NCI-H2196 (cell line): ENCODE results near the gene KLRC2.
"Not testable (repeated sequence)": the region's sequence is repeated elsewhere in the genome, so short reads cannot be mapped to it uniquely, and the experiment has no call there.

Source experiments
- DNase-seq: peaks from one replicate; lab custom pipeline; 2025; ENCODE audit not compliant: unreplicated experiment; lab: John Stamatoyannopoulos, UW

KLRC2 gene

DNA sequence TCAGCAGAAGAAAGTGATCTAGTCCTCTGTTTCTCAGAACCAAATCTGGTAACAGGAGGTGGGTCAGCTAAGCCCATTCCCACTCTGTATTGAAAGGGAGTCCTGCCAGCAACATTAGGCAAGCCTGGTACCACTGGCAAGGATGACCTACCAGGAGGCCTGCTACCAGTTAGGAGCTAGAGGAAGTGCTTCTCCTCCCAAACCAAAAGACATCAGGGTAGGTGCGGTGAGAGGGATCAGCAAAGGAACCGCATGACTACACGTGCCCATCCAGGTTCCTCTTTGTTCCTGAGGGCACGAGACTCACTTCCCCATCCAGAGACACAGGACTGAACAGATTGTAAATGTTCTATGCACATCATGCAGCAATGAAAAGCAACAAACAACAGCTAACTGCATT, 29.1 kb downstream of the KLRC2 start:
- no peak for DNase-seq

DNA sequence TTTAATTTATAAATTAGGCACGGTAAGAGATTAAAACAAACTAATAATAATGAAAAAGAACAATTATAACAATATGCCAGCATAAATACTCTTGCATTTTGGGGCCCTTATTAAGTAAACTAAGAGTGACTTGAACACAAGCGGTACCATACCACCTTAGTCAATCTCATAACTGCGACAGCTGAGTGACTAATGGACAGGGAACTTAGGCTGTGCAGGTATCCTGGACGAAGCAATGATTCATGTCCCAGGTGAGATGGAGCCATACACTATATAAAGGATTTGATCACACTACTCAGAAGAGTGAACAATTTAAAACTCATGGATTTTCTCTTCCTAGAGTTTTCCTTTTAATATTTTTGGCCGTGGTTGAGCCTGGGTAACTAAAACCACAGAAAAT, 30.5 kb downstream of the KLRC2 start:
- DNase-seq: no peak

DNA sequence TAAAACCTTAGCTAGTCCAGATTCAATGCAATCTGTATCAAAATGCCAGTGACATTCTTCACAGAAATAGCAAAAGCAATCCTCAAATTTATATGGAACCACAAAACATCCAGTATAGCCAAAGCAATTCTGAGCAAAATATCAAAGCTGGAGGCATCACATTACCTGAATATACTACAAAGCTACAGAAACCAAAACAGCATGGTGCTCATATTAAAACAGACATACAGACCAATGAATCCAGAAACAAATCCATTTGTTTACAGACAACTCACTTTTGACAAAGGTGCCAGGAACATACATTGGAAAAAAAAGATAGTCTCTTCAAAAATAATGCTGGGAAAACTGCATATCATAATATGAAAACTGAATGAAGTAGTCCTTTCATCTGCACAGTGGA, 31.0 kb downstream of the KLRC2 start:
- DNase-seq: no peak

DNA sequence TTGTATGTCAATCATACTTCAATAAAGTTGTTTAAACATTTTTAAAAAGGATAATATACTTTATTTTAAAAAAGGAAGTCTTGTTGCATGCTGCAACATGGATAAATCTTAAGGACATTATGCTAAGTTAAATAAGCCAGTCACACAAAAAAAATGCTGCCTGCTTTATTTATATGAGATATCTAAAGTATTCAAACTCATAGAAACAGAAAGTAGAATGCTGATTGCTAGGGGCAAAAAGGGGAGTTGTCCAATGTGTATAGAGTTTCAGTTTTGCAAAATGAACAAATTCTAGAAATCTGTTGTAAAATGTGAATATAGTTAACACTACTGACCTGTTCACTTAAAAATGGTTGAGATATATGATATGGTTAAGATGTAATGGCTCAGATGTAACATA, 35.0 kb downstream of the KLRC2 start:
- no peak for DNase-seq

DNA sequence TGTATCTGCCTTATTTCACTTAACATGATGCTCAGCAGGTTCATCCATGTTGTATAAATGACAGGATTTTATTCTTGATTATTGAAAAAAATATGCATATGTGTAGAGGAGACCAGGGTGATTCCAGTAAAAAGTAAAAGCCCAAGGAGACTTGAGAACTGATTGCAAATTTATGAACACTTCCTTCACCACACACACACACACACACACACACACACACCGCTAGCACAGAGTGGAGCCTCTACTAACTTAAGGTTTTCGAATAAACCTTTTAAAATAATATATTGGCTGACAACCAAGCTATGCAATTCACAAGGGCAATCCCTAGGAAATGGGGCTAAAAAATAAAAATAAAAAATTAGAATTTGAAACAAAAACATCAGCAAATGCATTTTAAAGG, 37.6 kb downstream of the KLRC2 start:
- no peak for DNase-seq

DNA sequence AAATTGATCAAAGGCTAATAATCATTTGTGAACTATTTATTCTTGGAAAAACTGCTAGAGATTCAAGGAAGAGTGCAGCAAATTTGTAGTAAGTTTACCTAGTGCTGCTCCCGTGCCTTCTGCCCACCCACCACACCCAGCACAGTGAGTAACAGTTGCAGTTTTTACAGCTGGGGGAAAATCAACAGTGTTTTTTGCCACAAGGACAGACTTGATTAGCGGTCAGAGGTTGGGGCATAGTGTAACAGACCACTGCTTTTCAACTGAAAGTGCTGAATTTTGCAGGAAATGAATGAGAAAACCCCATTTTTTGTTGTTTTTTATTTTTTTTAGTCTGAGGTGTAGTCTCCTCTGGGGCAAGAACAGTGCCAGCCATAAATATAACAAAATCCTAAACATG, 38.5 kb downstream of the KLRC2 start:
- DNase-seq: no peak

DNA sequence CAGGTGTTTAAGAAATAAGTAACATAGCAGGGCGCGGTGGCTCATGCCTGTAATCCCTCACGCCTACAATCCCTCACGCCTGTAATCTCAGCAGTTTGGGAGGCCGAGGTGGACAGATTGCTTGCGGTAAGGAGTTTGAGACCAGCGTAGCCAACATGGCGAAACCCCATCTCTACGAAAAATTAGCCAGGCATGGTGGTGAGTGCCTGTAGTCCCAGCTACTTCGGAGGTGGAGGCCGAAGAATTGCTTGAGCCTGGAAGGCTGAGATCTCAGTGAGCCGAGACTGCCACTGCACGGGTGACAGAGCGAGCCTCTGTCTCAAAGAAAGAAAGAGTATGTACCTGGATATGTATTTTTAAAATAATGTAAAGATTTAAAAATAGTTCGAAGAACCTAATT, 39.6 kb downstream of the KLRC2 start:
- not testable (repeated sequence) for DNase-seq

DNA sequence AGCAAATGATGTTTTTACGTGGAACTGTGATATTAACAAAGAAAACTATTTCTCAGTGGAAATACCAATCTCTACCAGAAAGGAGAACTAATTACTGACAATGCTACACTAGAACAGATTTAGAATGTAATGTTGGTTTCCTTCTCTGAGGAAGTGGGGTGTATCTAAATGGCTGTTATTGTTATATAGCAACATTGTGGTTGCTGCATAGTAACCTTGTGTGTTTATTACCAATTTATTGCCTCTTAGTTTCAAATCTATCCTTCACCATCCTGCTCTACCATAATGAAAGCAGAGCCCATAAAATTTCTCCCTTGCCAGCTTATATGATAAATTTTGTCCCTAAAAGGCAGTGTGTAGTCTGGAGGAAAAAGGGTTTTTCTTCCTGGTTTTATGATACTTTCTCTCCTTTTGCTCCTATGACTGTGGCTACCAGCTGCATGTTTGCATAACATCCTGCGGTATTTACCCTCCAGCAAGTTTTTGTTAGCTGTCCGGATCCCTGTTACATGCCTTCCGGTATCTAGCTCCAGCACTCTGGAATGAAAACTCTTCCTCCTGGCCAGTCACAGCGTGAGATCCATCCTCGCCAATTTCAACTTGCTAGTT, 40.3 kb downstream of the KLRC2 start:
- DNase-seq: peak; percentile 54

DNA sequence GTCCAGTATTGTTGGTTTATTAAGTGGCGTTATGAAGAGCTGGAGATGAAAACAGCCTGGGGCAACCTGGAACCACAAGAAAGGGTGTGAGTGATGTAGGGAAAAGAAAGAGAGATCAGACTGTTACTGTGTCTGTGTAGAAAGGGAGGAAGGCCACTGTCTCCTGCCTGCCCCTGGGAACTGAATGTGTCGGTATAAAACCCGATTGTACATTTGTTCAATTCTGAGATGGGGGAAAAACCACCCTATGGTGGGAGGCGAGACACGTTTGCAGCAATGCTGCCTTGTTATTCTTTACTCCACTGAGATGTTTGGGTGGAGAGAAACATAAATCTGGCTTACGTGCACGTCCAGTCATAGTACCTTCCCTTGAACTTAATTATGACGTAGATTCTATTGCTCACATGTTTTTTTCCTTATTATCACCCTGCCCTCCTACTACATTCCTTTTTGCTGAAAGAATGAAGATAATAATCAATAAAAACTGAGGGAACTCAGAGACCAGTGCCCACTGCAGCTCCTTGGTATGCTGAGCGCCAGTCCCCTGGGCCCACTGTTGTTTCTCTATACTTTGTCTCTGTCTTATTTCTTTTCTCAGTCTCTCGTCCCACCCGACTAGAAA, 41.2 kb downstream of the KLRC2 start:
- not testable (repeated sequence) for DNase-seq

DNA sequence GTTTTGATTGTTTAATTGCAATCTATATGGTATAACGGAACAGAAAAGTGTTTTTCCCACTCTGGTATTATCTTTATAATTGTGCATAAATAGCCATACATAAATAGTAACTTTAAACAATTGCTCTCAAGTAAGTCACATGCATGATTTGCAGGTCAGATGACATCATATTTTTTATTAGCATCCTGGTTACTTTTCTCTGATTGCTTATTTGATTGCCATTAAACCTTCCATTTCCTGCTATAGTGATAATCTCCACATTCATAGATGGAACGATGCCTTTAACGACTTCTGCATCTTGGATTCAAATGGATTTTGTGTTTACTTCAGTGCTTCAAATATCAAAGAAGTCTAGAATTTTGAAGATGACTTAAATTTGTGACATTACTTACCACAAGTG, 42.5 kb downstream of the KLRC2 start:
- no peak for DNase-seq

DNA sequence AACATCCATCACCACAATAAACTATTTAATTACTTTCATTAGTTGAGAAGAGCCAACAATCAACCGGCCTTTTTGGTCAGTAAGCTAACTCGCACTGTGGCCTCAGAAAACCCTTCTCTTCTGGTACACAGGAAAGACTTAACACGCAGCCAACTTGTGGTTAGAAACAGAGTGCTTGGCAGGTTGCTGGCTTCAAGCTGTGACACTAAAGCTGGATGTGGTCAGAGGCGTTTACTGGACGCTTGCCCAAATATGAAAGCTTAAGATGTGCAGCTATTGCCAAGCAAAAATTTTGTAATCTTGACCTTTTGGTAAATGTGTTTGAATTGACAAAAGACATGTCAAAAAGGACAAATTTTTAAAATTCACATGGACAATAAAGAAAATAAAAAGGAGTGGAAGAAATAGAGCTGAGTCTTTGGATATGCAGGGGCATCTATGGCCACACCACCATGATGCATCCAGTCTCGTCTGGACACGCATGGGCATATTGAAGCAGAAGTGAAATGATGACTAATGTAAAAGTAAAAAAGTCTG, 43.3 kb downstream of the KLRC2 start:
- DNase-seq: peak; percentile 69

DNA sequence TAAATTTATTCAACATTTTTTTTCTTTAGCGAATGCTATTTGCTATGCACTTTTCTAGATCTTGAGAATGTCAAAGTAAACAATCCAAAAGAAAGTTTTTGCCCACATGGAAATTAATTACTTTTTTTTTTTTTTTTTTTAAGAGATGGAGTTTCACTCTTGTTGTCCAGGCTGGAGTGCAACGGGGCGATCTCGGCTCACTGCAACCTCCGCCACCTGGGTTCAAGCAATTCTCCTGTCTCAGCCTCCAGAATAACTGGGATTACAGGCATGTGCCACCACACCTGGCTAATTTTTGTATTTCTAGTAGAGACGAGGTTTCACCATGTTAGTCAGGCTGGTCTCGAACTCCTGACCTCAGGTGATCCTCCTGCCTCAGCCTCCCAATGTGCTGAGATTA, 44.8 kb downstream of the KLRC2 start:
- not testable (repeated sequence) for DNase-seq

DNA sequence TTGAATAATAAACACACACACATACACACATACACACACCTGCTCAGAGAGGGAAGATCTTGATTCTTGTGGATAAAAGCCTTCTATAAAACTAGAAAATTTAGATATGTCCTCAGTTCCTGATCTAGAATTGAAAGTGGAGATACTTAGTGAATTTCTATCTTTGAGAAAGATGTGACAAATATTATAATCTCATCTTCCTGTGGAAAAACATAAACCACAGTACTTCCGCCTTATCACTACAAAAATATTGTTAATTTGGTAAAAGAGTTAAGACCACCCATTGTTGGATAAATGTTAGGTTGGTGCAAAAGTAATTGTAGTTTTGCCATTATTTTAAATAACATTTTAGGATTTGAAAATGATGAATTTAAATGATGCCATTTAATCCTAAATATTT, 45.9 kb downstream of the KLRC2 start, which contains the start of gene KLRK1:
TSS of gene KLRK1 (minus strand) at position 138 of the 400 bp plus-strand sequence. CDS start 1,231 bp downstream, outside the sequence.
- no peak for DNase-seq

DNA sequence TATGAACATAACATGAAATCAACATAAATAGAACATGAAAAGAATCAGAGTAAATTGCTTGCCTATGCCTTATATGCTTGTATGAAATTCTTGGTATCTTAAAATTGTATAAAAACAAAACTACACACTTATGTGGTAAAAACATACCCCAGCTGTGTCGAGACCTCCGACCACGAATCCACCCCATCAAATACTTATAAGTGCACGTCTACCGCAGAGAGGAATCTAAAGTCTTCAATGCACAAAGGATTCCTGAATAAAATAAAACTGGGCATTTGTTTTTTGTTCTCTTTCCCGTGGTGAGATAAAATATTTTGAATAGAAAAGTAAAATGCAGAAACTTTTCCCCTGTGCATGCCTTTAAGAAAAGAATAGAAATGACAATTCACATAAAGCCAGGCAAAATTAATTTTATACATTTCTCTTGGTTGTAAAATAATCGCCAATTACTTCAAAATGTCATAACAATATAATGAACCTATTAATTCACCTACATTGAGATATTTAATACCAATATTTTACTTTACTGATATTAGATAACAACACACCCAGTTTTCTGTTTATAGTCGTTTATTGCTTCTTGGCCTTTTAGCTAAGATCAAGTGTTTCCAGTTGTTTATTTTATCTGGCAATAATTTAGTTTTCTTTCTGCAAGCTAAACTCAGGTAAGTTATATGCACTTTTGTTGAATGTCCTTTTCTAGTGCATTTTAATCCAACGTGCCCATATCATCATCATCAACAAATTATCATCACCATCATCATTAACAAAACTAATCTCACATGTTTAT, 47.0 kb downstream of the KLRC2 start:
- no peak for DNase-seq

DNA sequence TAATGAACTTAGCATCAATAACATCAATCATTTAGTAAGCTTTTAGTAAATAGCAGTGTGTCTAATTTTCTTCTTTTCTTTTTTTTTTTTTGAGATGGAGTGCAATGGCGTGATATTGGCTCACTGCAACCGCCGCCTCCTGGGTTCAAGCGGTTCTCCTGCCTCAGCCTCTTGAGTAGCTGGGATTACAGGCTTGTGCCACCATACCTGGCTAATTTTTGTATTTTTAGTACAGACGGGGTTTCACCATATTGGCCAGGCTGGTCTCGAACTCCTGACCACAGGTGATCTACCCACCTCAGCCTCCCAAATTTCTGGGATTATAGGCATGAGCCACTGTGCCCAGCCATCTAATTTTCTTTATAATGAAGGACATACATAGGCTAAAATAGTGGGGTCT, 48.3 kb downstream of the KLRC2 start:
- DNase-seq: not testable (repeated sequence)

DNA sequence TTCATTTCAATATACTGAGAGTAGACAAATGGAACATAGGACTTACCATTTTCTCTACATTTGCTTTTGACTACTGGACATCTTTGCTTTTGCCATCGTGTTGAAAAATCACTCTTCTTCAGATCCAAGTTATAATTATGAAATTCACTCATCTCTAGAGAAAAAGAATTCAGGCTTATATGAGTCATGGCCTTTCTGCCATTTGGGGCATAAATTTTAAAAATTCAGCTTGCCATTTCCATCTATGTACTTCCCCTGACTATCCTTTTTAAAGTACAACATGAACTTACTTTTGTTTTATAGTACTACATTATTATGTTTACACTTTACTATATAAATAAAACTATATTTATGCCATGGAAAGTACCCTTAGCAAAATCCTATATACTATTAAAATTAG, 49.0 kb downstream of the KLRC2 start:
- no peak for DNase-seq

DNA sequence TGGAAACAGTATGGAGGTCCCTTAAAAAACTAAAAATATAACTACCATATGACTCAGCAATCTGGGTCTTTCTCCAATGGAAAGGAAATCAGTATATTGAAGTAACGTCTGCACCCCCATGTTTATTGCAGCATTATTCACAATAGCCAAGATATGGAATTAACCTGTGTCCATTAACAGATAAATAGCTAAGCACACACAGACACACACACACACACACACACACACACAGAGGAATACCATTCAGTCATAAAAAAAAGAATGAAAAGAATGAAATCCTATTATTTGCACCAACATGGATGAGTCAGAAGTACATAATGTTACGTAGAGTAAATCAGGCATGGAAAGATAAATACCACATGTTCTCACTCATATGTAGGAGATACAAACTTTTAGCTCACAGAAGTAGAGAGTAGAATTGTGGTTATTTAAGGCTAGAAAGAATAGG, 50.6 kb downstream of the KLRC2 start:
- no peak for DNase-seq

DNA sequence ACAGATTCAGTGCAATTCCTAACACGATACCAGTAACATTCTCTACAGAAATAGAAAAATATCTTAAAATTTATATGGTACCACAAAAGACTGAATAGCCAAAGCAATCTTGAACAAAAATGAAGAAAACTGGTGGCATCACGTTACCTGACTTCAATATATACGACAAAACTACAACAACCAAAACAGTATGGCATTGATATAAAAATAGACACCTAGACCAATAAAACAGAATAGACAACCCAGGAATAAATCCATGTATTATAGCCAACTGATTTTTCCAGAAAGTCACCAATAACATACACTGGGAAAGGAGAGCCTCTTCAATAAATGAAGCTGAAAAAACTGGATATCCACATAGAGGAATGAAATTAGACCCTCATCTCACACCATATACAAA, 51.6 kb downstream of the KLRC2 start:
- DNase-seq: no peak

DNA sequence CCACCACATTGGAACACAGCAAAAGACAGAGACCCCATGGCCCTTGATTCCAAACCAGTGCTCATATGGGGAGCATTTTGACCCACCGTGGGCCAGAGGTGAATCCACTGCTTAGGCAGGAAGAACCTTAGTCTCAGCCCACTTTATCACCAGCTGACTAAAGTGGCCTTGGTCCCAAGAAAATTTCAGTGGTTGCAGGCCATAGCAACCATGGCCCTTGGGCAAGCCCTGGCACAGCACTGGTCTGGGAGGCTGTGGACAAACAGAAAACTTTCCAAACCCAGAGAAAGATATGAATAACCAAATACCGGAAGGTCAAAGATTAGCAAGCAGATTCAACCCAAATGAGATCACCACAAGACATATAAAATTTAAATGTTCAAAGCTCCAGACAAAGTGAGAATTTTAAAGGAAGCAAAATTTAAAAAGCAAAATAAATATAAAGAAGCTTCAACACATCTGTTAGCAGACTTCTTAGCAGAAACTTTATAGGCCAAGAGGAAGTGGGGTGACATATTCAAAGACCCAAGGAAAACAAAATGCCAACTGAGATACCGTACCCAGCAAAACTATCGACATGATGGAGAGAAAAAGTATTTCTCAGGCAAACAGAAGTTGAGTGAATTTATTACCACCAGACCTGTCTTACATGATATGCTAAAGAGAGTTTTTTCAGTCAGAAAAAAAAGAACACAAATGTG, 53.7 kb downstream of the KLRC2 start:
- no peak for DNase-seq
